OCI-LY7 (cell line): ENCODE data around the gene NISCH.

Experiments
- EZH2phosphoT487 ChIP-seq: fragments of 200-600 bp; sonication (generic); IDR thresholded peaks from 2 replicates; pipeline ENCODE4 v1.6.1; 2018; ENCODE audit warnings: low read depth, borderline replicate concordance, mild to moderate bottlenecking, mixed run types, antibody characterized with exemption, low read length, moderate library complexity, mixed read lengths
- TF ChIP-seq, protein P1 (sequence below): fragments of 200-600 bp; sonication (generic); conservative IDR thresholded peaks from 2 replicates; pipeline ENCODE4 v1.5.1; 2014; ENCODE audit warnings: mild to moderate bottlenecking, antibody characterized with exemption, low read length, moderate library complexity, mixed read lengths

- TF ChIP-seq, protein P1, sequence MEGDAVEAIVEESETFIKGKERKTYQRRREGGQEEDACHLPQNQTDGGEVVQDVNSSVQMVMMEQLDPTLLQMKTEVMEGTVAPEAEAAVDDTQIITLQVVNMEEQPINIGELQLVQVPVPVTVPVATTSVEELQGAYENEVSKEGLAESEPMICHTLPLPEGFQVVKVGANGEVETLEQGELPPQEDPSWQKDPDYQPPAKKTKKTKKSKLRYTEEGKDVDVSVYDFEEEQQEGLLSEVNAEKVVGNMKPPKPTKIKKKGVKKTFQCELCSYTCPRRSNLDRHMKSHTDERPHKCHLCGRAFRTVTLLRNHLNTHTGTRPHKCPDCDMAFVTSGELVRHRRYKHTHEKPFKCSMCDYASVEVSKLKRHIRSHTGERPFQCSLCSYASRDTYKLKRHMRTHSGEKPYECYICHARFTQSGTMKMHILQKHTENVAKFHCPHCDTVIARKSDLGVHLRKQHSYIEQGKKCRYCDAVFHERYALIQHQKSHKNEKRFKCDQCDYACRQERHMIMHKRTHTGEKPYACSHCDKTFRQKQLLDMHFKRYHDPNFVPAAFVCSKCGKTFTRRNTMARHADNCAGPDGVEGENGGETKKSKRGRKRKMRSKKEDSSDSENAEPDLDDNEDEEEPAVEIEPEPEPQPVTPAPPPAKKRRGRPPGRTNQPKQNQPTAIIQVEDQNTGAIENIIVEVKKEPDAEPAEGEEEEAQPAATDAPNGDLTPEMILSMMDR = no peak
- no peak for TF ChIP-seq EZH2phosphoT487
Observed at GRCh38 chr3:52452570-52453221, 2.7 kb upstream of the NISCH start.
